BLaER1 (cell line): ENCODE data around the gene HYAL4.
"Not testable (repeated sequence)": the region's sequence is repeated elsewhere in the genome, so short reads cannot be mapped to it uniquely, and the experiment has no call there.

Experiments used
- H3K27ac ChIP-seq: shearing (Covaris generic); formaldehyde crosslinking; 2 replicates; pipeline ENCODE4 v1.8.1; 2022
- H3K27me3 ChIP-seq: shearing (Covaris generic); formaldehyde crosslinking; 2 replicates; pipeline ENCODE4 v1.8.1; 2022
- H3K36me3 ChIP-seq: shearing (Covaris generic); formaldehyde crosslinking; 2 replicates; pipeline ENCODE4 v1.8.1; 2022
- H3K4me1 ChIP-seq: shearing (Covaris generic); formaldehyde crosslinking; 2 replicates; pipeline ENCODE4 v1.8.1; 2022
- H3K4me2 ChIP-seq: shearing (Covaris generic); formaldehyde crosslinking; 2 replicates; pipeline ENCODE4 v1.8.1; 2022
- H3K4me3 ChIP-seq: shearing (Covaris generic); formaldehyde crosslinking; 2 replicates; pipeline ENCODE4 v1.8.1; 2022
- H3K9ac ChIP-seq: shearing (Covaris generic); formaldehyde crosslinking; 2 replicates; pipeline ENCODE4 v1.8.1; 2022
- H3K9me3 ChIP-seq: shearing (Covaris generic); formaldehyde crosslinking; 2 replicates; pipeline ENCODE4 v1.8.1; 2022
- H4K20me1 ChIP-seq: shearing (Covaris generic); formaldehyde crosslinking; 2 replicates; pipeline ENCODE4 v1.8.1; 2022
- Cebpa-rat ChIP-seq: shearing (Covaris generic); IDR thresholded peaks from 2 replicates; pipeline ENCODE4 v1.8.1; 2022

HYAL4 gene

DNA sequence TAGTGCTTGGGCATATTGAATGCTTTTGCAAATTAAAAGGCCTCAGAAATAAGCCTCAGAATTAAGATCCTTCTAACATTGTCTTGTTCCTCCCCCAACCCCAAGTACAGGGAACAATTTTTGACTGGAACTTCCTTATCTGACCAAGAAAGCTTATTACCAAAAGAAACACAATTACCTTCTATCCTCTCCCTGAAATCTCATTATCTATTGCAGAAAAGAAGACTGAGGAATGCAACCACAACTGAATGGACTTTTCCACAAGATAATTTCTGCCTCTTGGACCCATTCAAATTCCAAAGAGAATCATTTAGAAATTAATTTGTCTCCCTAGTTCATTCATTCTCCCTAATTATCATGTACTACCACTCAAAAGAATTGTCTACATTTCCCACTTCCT, 43.2 kb downstream of the HYAL4 start:
- H3K9me3 ChIP-seq: peaks cover 5% of the 10 kb centered on the region; the same call in 1 of the 2 replicates
- H3K4me2 ChIP-seq: no peak overlapping the region
- no peak for TF ChIP-seq Cebpa-rat
- H3K4me1 ChIP-seq: no peaks in the 10 kb centered on the region
- no peaks in the 10 kb centered on the region for H4K20me1 ChIP-seq
- no peak overlapping the region for H3K27ac ChIP-seq
- H3K27me3 ChIP-seq: no peaks in the 10 kb centered on the region
- H3K36me3 ChIP-seq: no peaks in the 10 kb centered on the region
- H3K4me3 ChIP-seq: no peak overlapping the region
- H3K9ac ChIP-seq: no peak overlapping the region

DNA sequence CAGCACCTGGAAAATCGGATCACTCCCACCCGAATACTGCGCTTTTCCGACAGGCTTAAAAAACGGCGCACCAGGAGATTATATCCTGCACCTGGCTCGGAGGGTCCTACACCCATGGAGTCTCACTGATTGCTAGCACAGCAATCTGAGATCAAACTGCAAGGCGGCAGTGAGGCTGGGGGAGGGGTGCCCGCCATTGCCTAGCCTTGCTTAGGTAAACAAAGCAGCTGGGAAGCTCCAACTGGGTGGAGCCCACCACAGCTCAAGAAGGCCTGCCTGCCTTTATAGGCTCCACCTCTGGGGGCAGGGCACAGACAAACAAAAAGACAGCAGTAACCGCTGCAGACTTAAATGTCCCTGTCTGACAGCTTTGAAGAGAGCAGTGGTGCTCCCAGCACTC, 49.8 kb downstream of the HYAL4 start:
- H4K20me1 ChIP-seq, H3K36me3 ChIP-seq, H3K27me3 ChIP-seq, H3K27ac ChIP-seq, H3K4me3 ChIP-seq, H3K4me1 ChIP-seq, H3K9me3 ChIP-seq, H3K9ac ChIP-seq, H3K4me2 ChIP-seq: not testable (repeated sequence)

DNA sequence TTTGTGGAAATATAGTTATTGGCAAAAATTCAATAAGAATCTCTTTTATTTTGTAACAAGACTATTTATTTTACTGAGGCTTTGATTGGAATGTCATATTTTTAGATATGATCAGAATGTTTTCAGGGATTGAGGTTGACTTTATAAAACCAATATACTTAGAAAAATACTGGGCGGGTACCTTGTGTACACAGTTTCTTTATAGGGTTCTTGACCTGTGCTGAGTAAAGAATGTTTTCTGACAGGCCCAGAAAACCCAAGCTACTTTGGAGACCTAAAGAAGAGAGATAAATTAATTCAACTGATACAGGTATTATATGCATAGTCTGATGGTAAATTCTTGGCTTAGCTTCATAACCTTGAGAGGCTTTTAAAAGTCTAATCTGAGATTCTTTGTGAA, 56.1 kb downstream of the HYAL4 start:
- no peaks in the 10 kb centered on the region for H3K4me1 ChIP-seq
- no peaks in the 10 kb centered on the region for H3K27me3 ChIP-seq
- H4K20me1 ChIP-seq: no peaks in the 10 kb centered on the region
- H3K9me3 ChIP-seq: peaks cover 10% of the 10 kb centered on the region
- H3K4me3 ChIP-seq: no peak overlapping the region
- no peaks in the 10 kb centered on the region for H3K36me3 ChIP-seq
- no peak overlapping the region for H3K4me2 ChIP-seq
- no peak for TF ChIP-seq Cebpa-rat
- no peak overlapping the region for H3K9ac ChIP-seq
- H3K27ac ChIP-seq: no peak overlapping the region

DNA sequence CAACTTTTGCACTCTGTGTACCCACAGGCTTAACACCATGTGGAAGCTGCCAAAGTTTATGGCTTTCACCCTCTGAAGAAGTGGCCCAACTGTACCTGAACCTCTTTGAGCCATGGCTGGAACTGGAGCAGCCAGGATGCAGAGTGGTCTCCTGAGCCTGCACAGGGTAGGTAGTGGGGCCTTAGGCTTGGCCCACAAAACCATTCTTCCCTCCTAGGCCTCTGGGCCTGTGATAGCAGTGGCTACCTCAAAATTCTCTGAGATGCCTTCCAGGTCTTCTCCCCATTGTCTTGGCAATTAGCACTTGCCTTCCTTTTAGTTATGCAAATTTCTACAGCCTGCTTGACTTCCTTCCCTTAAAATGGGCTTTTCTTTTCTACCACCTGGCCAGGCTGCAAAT, 60.7 kb downstream of the HYAL4 start:
- no peak for TF ChIP-seq Cebpa-rat
- Histone ChIP-seq H3K9ac (no peak overlapping the region), H3K4me2 (no peak overlapping the region), H3K4me3 (no peak overlapping the region), H3K36me3 (no peaks in the 10 kb centered on the region), H3K27ac (no peak overlapping the region), H3K4me1 (peaks cover 21% of the 10 kb centered on the region), H3K9me3 (peaks cover 10% of the 10 kb centered on the region), H4K20me1 (no peaks in the 10 kb centered on the region), H3K27me3 (no peaks in the 10 kb centered on the region)

DNA sequence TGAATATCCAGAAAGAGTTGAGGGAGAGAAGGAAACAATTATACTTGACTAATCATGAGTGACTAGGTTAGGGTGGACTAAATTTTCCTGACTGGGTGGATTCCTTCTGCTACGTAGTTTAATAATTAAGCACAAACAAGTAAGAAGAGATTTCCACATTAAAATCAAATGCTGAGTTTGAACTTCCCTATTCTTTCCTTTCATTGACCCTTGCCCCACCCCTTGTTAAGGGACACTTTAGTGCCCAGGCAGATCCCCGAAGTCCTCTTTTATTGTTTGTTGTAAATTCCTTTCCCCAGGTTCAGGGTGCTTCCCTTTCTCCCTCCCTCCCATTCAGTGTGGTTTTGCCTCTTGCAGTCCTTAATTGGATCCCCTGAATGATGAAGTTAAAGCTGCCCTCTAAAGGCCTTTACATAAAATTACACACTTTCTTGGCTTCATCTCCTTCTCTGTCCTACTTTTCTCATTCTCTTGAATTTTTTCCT, 71.3 kb downstream of the HYAL4 start:
- Histone ChIP-seq H4K20me1 (no peaks in the 10 kb centered on the region), H3K36me3 (no peaks in the 10 kb centered on the region), H3K27ac (no peak overlapping the region), H3K9ac (no peak overlapping the region), H3K27me3 (no peaks in the 10 kb centered on the region), H3K9me3 (no peaks in the 10 kb centered on the region), H3K4me2 (no peak overlapping the region), H3K4me3 (no peak overlapping the region), H3K4me1 (no peaks in the 10 kb centered on the region)
- no peak for TF ChIP-seq Cebpa-rat

DNA sequence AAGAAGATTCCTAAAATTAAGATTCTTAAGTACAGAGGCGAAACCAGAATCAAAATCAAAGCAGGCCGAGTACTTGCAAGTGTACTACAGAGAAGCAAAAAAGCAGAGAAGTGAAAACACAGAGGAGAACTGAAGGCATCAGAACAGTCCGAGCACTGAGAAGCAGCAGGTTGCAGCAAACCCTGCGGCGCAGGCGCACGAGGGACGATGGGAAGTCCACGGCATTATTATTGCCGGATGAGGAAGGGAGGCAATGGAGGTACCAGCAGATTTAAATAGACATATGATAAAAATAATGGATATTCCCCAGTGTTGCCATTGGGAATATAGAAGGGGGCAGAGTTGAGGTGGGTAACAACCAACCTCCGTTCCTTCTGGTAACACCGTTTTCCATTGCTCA, 72.9 kb downstream of the HYAL4 start:
- Histone ChIP-seq H3K27ac (no peak overlapping the region), H3K9me3 (no peaks in the 10 kb centered on the region), H3K4me3 (no peak overlapping the region), H3K4me1 (no peaks in the 10 kb centered on the region), H4K20me1 (no peaks in the 10 kb centered on the region), H3K36me3 (no peaks in the 10 kb centered on the region), H3K4me2 (no peak overlapping the region), H3K9ac (no peak overlapping the region), H3K27me3 (no peaks in the 10 kb centered on the region)
- no peak for TF ChIP-seq Cebpa-rat

DNA sequence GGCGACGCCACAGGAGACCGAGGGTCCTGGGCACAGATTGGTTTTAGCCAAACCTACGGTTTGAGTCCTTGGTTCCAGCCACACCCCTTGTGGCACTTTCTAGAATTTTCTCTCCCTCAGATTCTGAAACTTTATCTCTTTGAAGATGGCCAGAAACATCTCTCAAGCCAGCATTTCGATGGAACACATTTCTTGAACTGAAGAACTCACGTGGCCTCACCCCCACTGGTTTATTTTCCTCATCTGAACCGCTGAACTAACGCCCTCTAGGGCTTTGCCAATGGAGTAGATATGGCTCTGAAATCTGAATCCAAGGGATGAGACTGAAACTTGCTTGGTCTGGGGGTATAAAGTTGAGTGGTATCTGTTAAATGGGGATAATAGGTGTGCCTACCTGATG, 73.3 kb downstream of the HYAL4 start:
- no peaks in the 10 kb centered on the region for H3K4me1 ChIP-seq
- H3K27ac ChIP-seq: no peak overlapping the region
- TF ChIP-seq Cebpa-rat: no peak

DNA sequence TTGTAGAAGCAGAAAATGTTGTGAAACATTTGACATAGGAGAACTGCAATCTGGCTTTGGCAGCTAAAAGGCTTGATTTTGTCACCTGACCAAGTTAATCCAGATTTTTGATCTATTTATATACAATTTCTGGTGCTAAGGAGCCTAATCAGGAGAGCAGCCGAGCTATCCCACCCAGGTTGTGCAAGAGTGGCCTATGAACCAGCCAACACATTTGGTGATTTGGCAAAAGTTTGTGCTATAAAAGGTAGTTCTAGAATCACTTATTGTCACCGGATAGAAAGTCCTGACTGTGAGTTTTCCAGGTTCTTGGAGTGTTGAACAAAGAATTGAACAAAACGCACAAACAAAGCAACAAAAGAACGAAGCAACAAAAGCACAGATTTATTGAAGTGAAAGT, 78.6 kb downstream of the HYAL4 start:
- TF ChIP-seq Cebpa-rat: no peak
- no peak overlapping the region for H3K4me3 ChIP-seq
- H4K20me1 ChIP-seq: no peaks in the 10 kb centered on the region
- H3K4me2 ChIP-seq: no peak overlapping the region
- no peaks in the 10 kb centered on the region for H3K27me3 ChIP-seq
- no peak overlapping the region for H3K9ac ChIP-seq
- no peaks in the 10 kb centered on the region for H3K4me1 ChIP-seq
- H3K9me3 ChIP-seq: no peaks in the 10 kb centered on the region
- no peaks in the 10 kb centered on the region for H3K36me3 ChIP-seq
- H3K27ac ChIP-seq: no peak overlapping the region

More for the DNA sequence above, 73.3 kb downstream of the HYAL4 start:
- Histone ChIP-seq H3K36me3 (no peaks in the 10 kb centered on the region), H4K20me1 (no peaks in the 10 kb centered on the region), H3K9me3 (no peaks in the 10 kb centered on the region), H3K27me3 (no peaks in the 10 kb centered on the region), H3K4me2 (no peak overlapping the region), H3K9ac (no peak overlapping the region), H3K4me3 (no peak overlapping the region)

DNA sequence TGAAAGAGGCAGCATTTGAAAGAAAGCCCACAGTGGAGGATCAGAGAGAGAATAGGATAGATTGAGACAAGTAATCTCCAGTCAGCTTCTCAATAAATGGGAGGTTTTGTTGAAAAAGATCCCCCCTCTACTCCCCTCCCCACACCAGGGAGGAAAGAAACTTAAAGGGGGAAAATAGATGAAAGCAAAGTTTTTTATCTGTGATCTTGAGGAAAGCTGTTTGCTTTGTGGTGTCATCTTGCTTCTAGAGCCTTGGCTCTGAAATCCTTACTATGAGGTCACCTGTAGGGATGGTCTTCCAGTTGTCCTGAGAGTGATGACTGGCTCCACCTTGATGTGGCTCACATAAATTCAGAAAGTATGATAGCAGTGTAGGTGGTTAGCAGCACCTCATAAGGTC, 80.0 kb downstream of the HYAL4 start, which contains the start of gene SPAM1:
TSS of gene SPAM1 (plus strand) at position 301 of the 400 bp plus-strand sequence. CDS start 28,330 bp downstream, outside the sequence.
- Histone ChIP-seq H3K4me1 (no peaks in the 10 kb centered on the region), H4K20me1 (no peaks in the 10 kb centered on the region), H3K27ac (no peak within 1 kb of the TSS), H3K4me3 (no peak within 1 kb of the TSS), H3K27me3 (no peaks in the 10 kb centered on the region), H3K4me2 (no peak within 1 kb of the TSS), H3K36me3 (no peaks in the 10 kb centered on the region), H3K9ac (no peak within 1 kb of the TSS), H3K9me3 (no peaks in the 10 kb centered on the region)
- no peak for TF ChIP-seq Cebpa-rat
